ENCODE measurements around the gene MEGF11.

MEGF11 gene

DNA sequence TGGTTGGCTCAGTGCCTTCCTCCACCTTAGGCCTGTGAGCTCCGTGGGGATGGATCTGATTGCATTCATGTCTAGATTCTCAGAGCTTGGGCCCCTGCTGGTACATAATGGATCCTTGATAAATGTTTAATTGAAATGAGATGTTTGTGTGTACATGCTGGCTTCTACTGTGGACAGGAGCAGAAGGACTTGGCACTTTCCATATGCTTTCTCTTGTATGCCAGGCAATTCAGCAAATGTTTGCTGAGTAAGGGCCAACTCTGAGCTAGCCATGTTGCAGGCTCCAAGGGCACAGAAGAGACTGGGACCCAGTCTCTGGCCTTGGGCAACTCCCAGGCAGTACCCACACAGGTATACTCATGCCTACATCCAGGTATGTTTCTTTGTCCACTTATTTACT is 317.3 kb downstream of the MEGF11 start (continued):
- TF ChIP-seq, protein P1, sequence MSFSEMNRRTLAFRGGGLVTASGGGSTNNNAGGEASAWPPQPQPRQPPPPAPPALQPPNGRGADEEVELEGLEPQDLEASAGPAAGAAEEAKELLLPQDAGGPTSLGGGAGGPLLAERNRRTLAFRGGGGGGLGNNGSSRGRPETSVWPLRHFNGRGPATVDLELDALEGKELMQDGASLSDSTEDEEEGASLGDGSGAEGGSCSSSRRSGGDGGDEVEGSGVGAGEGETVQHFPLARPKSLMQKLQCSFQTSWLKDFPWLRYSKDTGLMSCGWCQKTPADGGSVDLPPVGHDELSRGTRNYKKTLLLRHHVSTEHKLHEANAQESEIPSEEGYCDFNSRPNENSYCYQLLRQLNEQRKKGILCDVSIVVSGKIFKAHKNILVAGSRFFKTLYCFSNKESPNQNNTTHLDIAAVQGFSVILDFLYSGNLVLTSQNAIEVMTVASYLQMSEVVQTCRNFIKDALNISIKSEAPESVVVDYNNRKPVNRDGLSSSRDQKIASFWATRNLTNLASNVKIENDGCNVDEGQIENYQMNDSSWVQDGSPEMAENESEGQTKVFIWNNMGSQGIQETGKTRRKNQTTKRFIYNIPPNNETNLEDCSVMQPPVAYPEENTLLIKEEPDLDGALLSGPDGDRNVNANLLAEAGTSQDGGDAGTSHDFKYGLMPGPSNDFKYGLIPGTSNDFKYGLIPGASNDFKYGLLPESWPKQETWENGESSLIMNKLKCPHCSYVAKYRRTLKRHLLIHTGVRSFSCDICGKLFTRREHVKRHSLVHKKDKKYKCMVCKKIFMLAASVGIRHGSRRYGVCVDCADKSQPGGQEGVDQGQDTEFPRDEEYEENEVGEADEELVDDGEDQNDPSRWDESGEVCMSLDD (tag by site-specific recombination; IDR thresholded peaks at IDR 0.05) = no peak

DNA sequence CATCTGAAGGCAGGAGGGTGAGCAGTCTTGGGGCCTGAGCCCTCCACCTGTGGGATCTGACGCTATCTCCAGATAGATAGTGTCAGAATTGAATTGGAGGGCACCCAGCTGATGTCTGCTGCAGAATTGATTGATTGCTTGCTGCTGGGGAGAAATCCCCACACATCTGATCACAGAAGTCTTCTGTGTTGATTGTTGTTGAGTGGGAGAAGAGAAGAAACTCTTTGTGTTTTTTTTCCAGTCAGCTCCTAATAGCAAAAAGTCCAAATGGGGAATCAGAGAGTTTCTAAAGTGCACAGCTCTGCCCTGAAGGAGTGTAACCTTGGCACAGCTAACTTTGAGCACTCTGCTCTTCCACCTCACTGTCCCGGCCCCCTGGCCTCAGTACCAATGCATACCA is 318.2 kb downstream of the MEGF11 start:
- ChIA-PET CTCF (interaction anchor here (1.1 kb wide), 1 partner anchor 41 kb away, joined by 3 read pairs; no protein-coding TSS in a partner anchor), POLR2A (no interaction called here)
- Histone ChIP-seq H3K9me3 (ENCODE audit: control insufficient read depth, insufficient read depth, low read depth, low read length) (no peaks in the 10 kb centered on the region), H3K4me3 (ENCODE audit: low read depth, low read length) (no peak overlapping the region), H3K4me1 (ENCODE audit: control insufficient read depth, insufficient read depth, low read length) (no peaks in the 10 kb centered on the region), H3K27ac (ENCODE audit: extremely low read depth, low read depth, low read length) (no peak overlapping the region), H3K36me3 (ENCODE audit: control insufficient read depth in 2 of 2, insufficient read depth in 1 of 2, low read length in 2 of 2) (no peaks in the 10 kb centered on the region)
- TF ChIP-seq GLIS2 (tag by site-specific recombination; IDR thresholded peaks at IDR 0.05) = no peak
- TF ChIP-seq, protein P2, sequence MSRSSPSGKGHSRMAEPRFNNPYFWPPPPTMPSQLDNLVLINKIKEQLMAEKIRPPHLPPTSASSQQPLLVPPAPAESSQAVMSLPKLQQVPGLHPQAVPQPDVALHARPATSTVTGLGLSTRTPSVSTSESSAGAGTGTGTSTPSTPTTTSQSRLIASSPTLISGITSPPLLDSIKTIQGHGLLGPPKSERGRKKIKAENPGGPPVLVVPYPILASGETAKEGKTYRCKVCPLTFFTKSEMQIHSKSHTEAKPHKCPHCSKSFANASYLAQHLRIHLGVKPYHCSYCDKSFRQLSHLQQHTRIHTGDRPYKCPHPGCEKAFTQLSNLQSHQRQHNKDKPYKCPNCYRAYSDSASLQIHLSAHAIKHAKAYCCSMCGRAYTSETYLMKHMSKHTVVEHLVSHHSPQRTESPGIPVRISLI (tag by site-specific recombination; IDR thresholded peaks at IDR 0.05) = peak; percentile 86; the same call in 1 of the 2 replicates

DNA sequence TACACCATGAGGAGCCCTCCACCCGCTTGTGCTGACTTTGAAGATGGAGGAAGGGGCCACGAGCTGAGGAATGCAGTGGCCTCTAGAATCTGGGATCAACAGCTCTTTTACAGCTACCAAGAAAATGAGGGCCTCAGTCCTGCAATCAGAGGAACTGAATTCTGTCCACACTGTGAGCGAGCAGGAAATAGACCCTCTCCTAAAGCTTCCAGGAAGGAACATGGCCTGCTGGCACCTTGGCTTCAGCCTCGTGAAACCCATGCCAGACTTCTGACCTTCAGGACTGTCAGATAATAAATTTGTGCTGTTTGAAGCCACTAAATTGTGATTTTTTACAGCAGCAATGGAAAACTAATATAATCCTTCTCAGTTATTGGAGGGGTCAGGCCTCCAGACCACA is 322.3 kb downstream of the MEGF11 start:
- H3K4me1 ChIP-seq (ENCODE audit: control insufficient read depth, insufficient read depth, low read length) = no peaks in the 10 kb centered on the region
- H3K4me3 ChIP-seq (ENCODE audit: low read depth, low read length) = no peak overlapping the region
- no peak for TF ChIP-seq ZNF248 (tag by site-specific recombination; IDR thresholded peaks at IDR 0.05)
- no peak for TF ChIP-seq ZNF19 (tag by site-specific recombination; IDR thresholded peaks at IDR 0.05; ENCODE audit: low read depth)
- TF ChIP-seq, protein P2 (tag by site-specific recombination; IDR thresholded peaks at IDR 0.05) = no peak
- no peak for TF ChIP-seq ZNF311 (tag by site-specific recombination; IDR thresholded peaks at IDR 0.05; ENCODE audit: borderline replicate concordance)
- TF ChIP-seq, protein P3, sequence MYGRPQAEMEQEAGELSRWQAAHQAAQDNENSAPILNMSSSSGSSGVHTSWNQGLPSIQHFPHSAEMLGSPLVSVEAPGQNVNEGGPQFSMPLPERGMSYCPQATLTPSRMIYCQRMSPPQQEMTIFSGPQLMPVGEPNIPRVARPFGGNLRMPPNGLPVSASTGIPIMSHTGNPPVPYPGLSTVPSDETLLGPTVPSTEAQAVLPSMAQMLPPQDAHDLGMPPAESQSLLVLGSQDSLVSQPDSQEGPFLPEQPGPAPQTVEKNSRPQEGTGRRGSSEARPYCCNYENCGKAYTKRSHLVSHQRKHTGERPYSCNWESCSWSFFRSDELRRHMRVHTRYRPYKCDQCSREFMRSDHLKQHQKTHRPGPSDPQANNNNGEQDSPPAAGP (tag by site-specific recombination; IDR thresholded peaks at IDR 0.05) = no peak
- TF ChIP-seq ZNF132 (tag by site-specific recombination; IDR thresholded peaks at IDR 0.05; ENCODE audit: borderline replicate concordance) = no peak
- no peak for TF ChIP-seq ZNF664 (tag by site-specific recombination; IDR thresholded peaks at IDR 0.05)
- no peak for TF ChIP-seq ZBTB7A (tag by site-specific recombination; IDR thresholded peaks at IDR 0.05; ENCODE audit: low read depth)
- TF ChIP-seq ZNF654 (tag by site-specific recombination; IDR thresholded peaks at IDR 0.05; ENCODE audit: low read depth) = no peak
- TF ChIP-seq REPIN1 (tag by site-specific recombination; IDR thresholded peaks at IDR 0.05; ENCODE audit: low read depth) = no peak
- TF ChIP-seq ZNF223 (tag by site-specific recombination; IDR thresholded peaks at IDR 0.05) = no peak
- no peak for TF ChIP-seq ZNF792 (tag by site-specific recombination; IDR thresholded peaks at IDR 0.05)
- TF ChIP-seq ZNF214 (tag by site-specific recombination; IDR thresholded peaks at IDR 0.05; ENCODE audit: borderline replicate concordance) = no peak
- no peak for TF ChIP-seq ZNF777 (tag by site-specific recombination; IDR thresholded peaks at IDR 0.05; ENCODE audit: borderline replicate concordance)
- TF ChIP-seq ZNF626 (tag by site-specific recombination; IDR thresholded peaks at IDR 0.05) = no peak
- no peak for TF ChIP-seq ZNF302 (tag by site-specific recombination; IDR thresholded peaks at IDR 0.05; ENCODE audit: low read depth)
- no peak for TF ChIP-seq ZNF175 (tag by site-specific recombination; IDR thresholded peaks at IDR 0.05)
- no peaks in the 10 kb centered on the region for H3K9me3 ChIP-seq (ENCODE audit: control insufficient read depth, insufficient read depth, low read depth, low read length)
- ChIA-PET CTCF (interaction anchor here (1.1 kb wide), 2 partner anchors 11 to 116 kb away, joined by 3 read pairs; no protein-coding TSS in a partner anchor), POLR2A (no interaction called here)
- H3K27ac ChIP-seq (ENCODE audit: extremely low read depth, low read depth, low read length) = no peak overlapping the region
- no peaks in the 10 kb centered on the region for H3K36me3 ChIP-seq (ENCODE audit: control insufficient read depth in 2 of 2, insufficient read depth in 1 of 2, low read length in 2 of 2)
